ENCODE data around the gene PRKG2. TPM values are rescaled to one million over a fixed set of nuclear protein-coding genes. Genes with fewer than 3 reads are reported as not detected.
A peak's percentile ranks its signal among the peaks of the same experiment; 100 is the strongest.

Gene PRKG2
- total RNA-seq, 6 donors from 2014 or later: 2.1 to 8.9 (median 6.2) TPM

- Histone ChIP-seq H3K9me3 (peaks cover 0 to 4% (median 0%) of the 10 kb centered on the region in 4 donors), H3K4me1 (no peaks in the 10 kb centered on the region), H3K27me3 (no peaks in the 10 kb centered on the region), H3K4me3 (no peak overlapping the region), H3K27ac (no peak overlapping the region), H3K36me3 (no peaks in the 10 kb centered on the region)
- no peak for ATAC-seq (ENCODE audit: low FRiP score in 2 of 2)
- DNase-seq: no peak
- TF ChIP-seq CTCF (IDR thresholded peaks at IDR 0.05) (no peak), EP300 (IDR thresholded peaks at IDR 0.05) (no peak), POLR2AphosphoS5 (IDR thresholded peaks at IDR 0.05) (no peak), POLR2A (IDR thresholded peaks at IDR 0.05) (no peak)
- 80 to 84% methylated on average over 2 of the region's 2 CpGs for WGBS, 2 donors
These were observed 9.7 kb downstream of the PRKG2 start for GRCh38 chr4:81205302-81205701.

GRCh38 chr4:81204571-81204970 is 10.5 kb downstream of the PRKG2 start:
- WGBS, 2 donors: 59 to 61% methylated on average over 9 of the region's 9 CpGs
- Histone ChIP-seq H3K27me3 (no peaks in the 10 kb centered on the region), H3K36me3 (no peaks in the 10 kb centered on the region), H3K4me1 (no peaks in the 10 kb centered on the region), H3K27ac (no peak overlapping the region), H3K9me3 (no peaks in the 10 kb centered on the region), H3K4me3 (no peak overlapping the region)
- ATAC-seq (ENCODE audit: low FRiP score in 2 of 2) (no peak), DNase-seq (no peak)
- TF ChIP-seq EP300 (IDR thresholded peaks at IDR 0.05): no peak
- TF ChIP-seq POLR2A (IDR thresholded peaks at IDR 0.05): no peak
- TF ChIP-seq POLR2AphosphoS5 (IDR thresholded peaks at IDR 0.05): no peak
- no peak for TF ChIP-seq CTCF (IDR thresholded peaks at IDR 0.05)

- no peaks in the 10 kb centered on the region for H3K36me3 ChIP-seq
- TF ChIP-seq CTCF (IDR thresholded peaks at IDR 0.05): no peak
- TF ChIP-seq POLR2A (IDR thresholded peaks at IDR 0.05): no peak
- no peak for TF ChIP-seq EP300 (IDR thresholded peaks at IDR 0.05)
- TF ChIP-seq POLR2AphosphoS5 (IDR thresholded peaks at IDR 0.05): no peak
- no peak overlapping the region for H3K27ac ChIP-seq
- ATAC-seq (ENCODE audit: low FRiP score in 2 of 2) (no peak), DNase-seq (no peak)
- H3K4me3 ChIP-seq: no peak overlapping the region
- H3K27me3 ChIP-seq: no peaks in the 10 kb centered on the region
- no peaks in the 10 kb centered on the region for H3K4me1 ChIP-seq
- H3K9me3 ChIP-seq: no peaks in the 10 kb centered on the region
These were observed 15.2 kb downstream of the PRKG2 start for GRCh38 chr4:81199831-81200230.

- 92 to 93% methylated on average over 1 of the region's 1 CpG for WGBS, 2 donors
- Histone ChIP-seq H3K27ac (no peak overlapping the region), H3K36me3 (no peaks in the 10 kb centered on the region), H3K27me3 (no peaks in the 10 kb centered on the region), H3K4me1 (no peaks in the 10 kb centered on the region), H3K4me3 (no peak overlapping the region), H3K9me3 (no peaks in the 10 kb centered on the region)
- TF ChIP-seq CTCF (IDR thresholded peaks at IDR 0.05) (no peak), POLR2AphosphoS5 (IDR thresholded peaks at IDR 0.05) (no peak), EP300 (IDR thresholded peaks at IDR 0.05) (no peak), POLR2A (IDR thresholded peaks at IDR 0.05) (no peak)
- no peak for ATAC-seq (ENCODE audit: low FRiP score in 2 of 2)
- no peak for DNase-seq
These were observed 16.4 kb downstream of the PRKG2 start for GRCh38 chr4:81198609-81199008.

- TF ChIP-seq EP300 (IDR thresholded peaks at IDR 0.05) (no peak), POLR2AphosphoS5 (IDR thresholded peaks at IDR 0.05) (no peak), CTCF (IDR thresholded peaks at IDR 0.05) (no peak)
- ATAC-seq (ENCODE audit: low FRiP score in 2 of 2) (no peak), DNase-seq (peak in 1 of 2 donors; percentile 26)
- Histone ChIP-seq H3K36me3 (no peaks in the 10 kb centered on the region), H3K27me3 (no peaks in the 10 kb centered on the region), H3K4me3 (no peak overlapping the region), H3K27ac (no peak overlapping the region), H3K9me3 (no peaks in the 10 kb centered on the region), H3K4me1 (no peaks in the 10 kb centered on the region)
- 36 to 41% methylated on average over 4 of the region's 4 CpGs for WGBS, 2 donors
These were observed 17.0 kb downstream of the PRKG2 start for GRCh38 chr4:81197864-81198524.
